Measurements from ENCODE around the gene PLCH1.

The PLCH1 gene

GRCh38 chr3:155744626-155745324 is at the start of gene PLCH1:
Gene PLCH1, minus strand, starts transcription at chr3:155745071. Its CDS starts 40,847 bp downstream, at chr3:155704224.
- DNase-seq (ENCODE audit: low read depth in 3 of 3, low spot score in 1 of 3): peak in 2 of 3 donors; percentile 0 to 22

- no peak for DNase-seq (ENCODE audit: low read depth in 3 of 3, low spot score in 1 of 3)
These were observed 47.7 kb upstream of the PLCH1 start for GRCh38 chr3:155792532-155792931.

GRCh38 chr3:155791190-155791589 is 46.3 kb upstream of the PLCH1 start:
- DNase-seq (ENCODE audit: low read depth in 3 of 3, low spot score in 1 of 3): no peak

GRCh38 chr3:155790272-155790925 is 45.5 kb upstream of the PLCH1 start:
- no peak for DNase-seq (ENCODE audit: low read depth in 3 of 3, low spot score in 1 of 3)

GRCh38 chr3:155785662-155786295 is 40.9 kb upstream of the PLCH1 start:
- DNase-seq (ENCODE audit: low read depth in 3 of 3, low spot score in 1 of 3): no peak

- no peak for DNase-seq (ENCODE audit: low read depth in 3 of 3, low spot score in 1 of 3)
These were observed 37.6 kb upstream of the PLCH1 start for GRCh38 chr3:155782390-155782953.

- DNase-seq (ENCODE audit: low read depth in 3 of 3, low spot score in 1 of 3): no peak
These were observed 35.4 kb upstream of the PLCH1 start for GRCh38 chr3:155780291-155780690.

- DNase-seq (ENCODE audit: low read depth in 3 of 3, low spot score in 1 of 3): no peak
These were observed 33.6 kb upstream of the PLCH1 start for GRCh38 chr3:155778462-155778861.

- DNase-seq (ENCODE audit: low read depth in 3 of 3, low spot score in 1 of 3): no peak
These were observed 27.9 kb upstream of the PLCH1 start for GRCh38 chr3:155772801-155773200.

- DNase-seq (ENCODE audit: low read depth in 3 of 3, low spot score in 1 of 3): no peak
These were observed 26.3 kb upstream of the PLCH1 start for GRCh38 chr3:155771126-155771525.

GRCh38 chr3:155766206-155766605 is 21.3 kb upstream of the PLCH1 start:
- DNase-seq (ENCODE audit: low read depth in 3 of 3, low spot score in 1 of 3): no peak

GRCh38 chr3:155763870-155764463 is 19.1 kb upstream of the PLCH1 start:
- no peak for DNase-seq (ENCODE audit: low read depth in 3 of 3, low spot score in 1 of 3)

- DNase-seq (ENCODE audit: low read depth in 3 of 3, low spot score in 1 of 3): no peak
These were observed 15.8 kb upstream of the PLCH1 start for GRCh38 chr3:155760653-155761052.

GRCh38 chr3:155757577-155757976 is 12.7 kb upstream of the PLCH1 start:
- no peak for DNase-seq (ENCODE audit: low read depth in 3 of 3, low spot score in 1 of 3)

GRCh38 chr3:155753038-155753639 is 8.3 kb upstream of the PLCH1 start:
- DNase-seq (ENCODE audit: low read depth in 3 of 3, low spot score in 1 of 3): no peak

GRCh38 chr3:155748611-155749365 is 3.9 kb upstream of the PLCH1 start:
- no peak for DNase-seq (ENCODE audit: low read depth in 3 of 3, low spot score in 1 of 3)

- no peak for DNase-seq (ENCODE audit: low read depth in 3 of 3, low spot score in 1 of 3)
These were observed 3.0 kb upstream of the PLCH1 start for GRCh38 chr3:155747946-155748290.

- no peak for DNase-seq (ENCODE audit: low read depth in 3 of 3, low spot score in 1 of 3)
These were observed 2.5 kb upstream of the PLCH1 start for GRCh38 chr3:155747286-155747945.

GRCh38 chr3:155746703-155747102 is 1.8 kb upstream of the PLCH1 start:
- DNase-seq (ENCODE audit: low read depth in 3 of 3, low spot score in 1 of 3): no peak
